Keratinocyte (primary cell): Measurements from ENCODE around the gene HEG1. TPM values are rescaled to one million over a fixed set of nuclear protein-coding genes. Genes with fewer than 3 reads are reported as not detected.

ENCODE experiments used
- DNase-seq: peaks from one replicate; pipeline ENCODE4 v3.0.0-alpha.2; 2011; ENCODE audit warnings: low read depth, missing footprints, low spot score
- FAIRE-seq: peaks from 2 replicates; lab custom pipeline; 2011; peaks lifted over from hg19 to GRCh38; lab: Jason Lieb, UNC
- H2AFZ ChIP-seq: 2 replicates; pipeline ENCODE4 v1.6.0; 2012; ENCODE audit warnings: low read length, control low read depth, inconsistent platforms; ENCODE audit not compliant: control insufficient read depth
- H3K27ac ChIP-seq: 2 replicates; pipeline ENCODE4 v1.5.1; 2011; ENCODE audit warnings: low read length; ENCODE audit not compliant: control insufficient read depth, insufficient read depth
- H3K27me3 ChIP-seq: 3 replicates; pipeline ENCODE4 v1.6.0; 2011; ENCODE audit warnings: low read length; ENCODE audit not compliant: control insufficient read depth, insufficient read depth; ENCODE audit errors: extremely low read depth
- H3K36me3 ChIP-seq, 2 experiments: 2 replicates in 1 of 2; 3 replicates in 1 of 2; pipeline ENCODE4 v1.5.1; 2011; ENCODE audit warnings: low read length in 2 of 2, mild to moderate bottlenecking in 1 of 2; ENCODE audit not compliant: control insufficient read depth in 2 of 2, insufficient read depth in 2 of 2; ENCODE audit errors: extremely low read depth in 1 of 2
- H3K4me1 ChIP-seq: 3 replicates; pipeline ENCODE4 v1.5.1; 2011; ENCODE audit warnings: low read length; ENCODE audit not compliant: control insufficient read depth, insufficient read depth; ENCODE audit errors: extremely low read depth
- H3K4me2 ChIP-seq: 3 replicates; pipeline ENCODE4 v1.6.0; 2011; ENCODE audit warnings: low read depth, low read length; ENCODE audit not compliant: control insufficient read depth, insufficient read depth; ENCODE audit errors: extremely low read depth
- H3K4me3 ChIP-seq, 3 experiments: fragments of 200-600 bp in 1 of 3; sonication (generic) in 1 of 3; 2 replicates in 2 of 3; 3 replicates in 1 of 3; pipeline ENCODE4 v1.5.1; 2011 to 2016; ENCODE audit warnings: low read length in 3 of 3, mild to moderate bottlenecking in 3 of 3, control low read depth in 2 of 3, inconsistent platforms in 1 of 3, low read depth in 1 of 3, mixed read lengths in 1 of 3, mixed run types in 1 of 3, moderate library complexity in 1 of 3; ENCODE audit not compliant: control insufficient read depth in 2 of 3, insufficient read depth in 2 of 3; ENCODE audit errors: extremely low read depth in 1 of 3
- H3K79me2 ChIP-seq: 2 replicates; pipeline ENCODE4 v1.6.0; 2012; ENCODE audit warnings: low read length; ENCODE audit not compliant: control insufficient read depth, insufficient read depth
- H3K9ac ChIP-seq: 3 replicates; pipeline ENCODE4 v1.6.0; 2011; ENCODE audit warnings: low read length; ENCODE audit not compliant: control insufficient read depth, insufficient read depth; ENCODE audit errors: extremely low read depth
- H3K9me1 ChIP-seq: 3 replicates; pipeline ENCODE4 v1.6.0; 2011; ENCODE audit warnings: low read length; ENCODE audit not compliant: control insufficient read depth, insufficient read depth; ENCODE audit errors: extremely low read depth
- H3K9me3 ChIP-seq: 2 replicates; pipeline ENCODE4 v1.5.1; 2012; ENCODE audit warnings: low read depth, low read length; ENCODE audit not compliant: control insufficient read depth
- H4K20me1 ChIP-seq: 3 replicates; pipeline ENCODE4 v1.6.0; 2011; ENCODE audit warnings: low read length; ENCODE audit not compliant: control insufficient read depth, insufficient read depth; ENCODE audit errors: extremely low read depth
- EZH2 ChIP-seq: IDR thresholded peaks from one replicate; pipeline ENCODE4 v1.6.1; 2012; ENCODE audit warnings: inconsistent platforms, mild to moderate bottlenecking, low read length, moderate library complexity
- dilution Hi-C: fragments of 300-500 bp; cut with MboI; formaldehyde crosslinking; loops from one replicate; pipeline ENCODE4 v1.7.0; 2020; ENCODE audit warnings: low sequenced_read_pairs; ENCODE audit not compliant: extremely low pct_ligation_motif_present
- polyA plus RNA-seq, 5 experiments: library from polyadenylated mRNA; depleted of rRNA in 3 of 5; stranded (reverse) in 3 of 5; stranded (forward) in 1 of 5; unstranded in 1 of 5; fragments of >200 nt; gene quantifications; 1 replicate in 1 of 5; 2 replicates in 3 of 5; 3 replicates in 1 of 5; pipeline versions ENCODE4 v1.2.1 to v1.2.3, GENCODE V29; 2011 to 2012; ENCODE audit warnings: missing spikeins in 2 of 5, low read depth in 1 of 5, low replicate concordance in 1 of 5
- TF ChIP-seq, protein P1 (sequence below), 3 experiments: IDR thresholded peaks in 1 of 3; conservative IDR thresholded peaks in 1 of 3; optimal IDR thresholded peaks in 1 of 3; 2 replicates in 2 of 3; 3 replicates in 1 of 3; pipeline versions ENCODE3 to v1.5.1; 2011; ENCODE audit warnings: low read length in 3 of 3, mild to moderate bottlenecking in 3 of 3, moderate library complexity in 2 of 3, control low read depth in 1 of 3, inconsistent platforms in 1 of 3; ENCODE audit not compliant: insufficient read depth in 2 of 3; ENCODE audit errors: extremely low read depth in 1 of 3

Gene HEG1
- polyA plus RNA-seq, 1 donor (not counting 4 experiments of a cell fraction or from before 2014, with no cell fraction given) = 12.7 TPM

DNA sequence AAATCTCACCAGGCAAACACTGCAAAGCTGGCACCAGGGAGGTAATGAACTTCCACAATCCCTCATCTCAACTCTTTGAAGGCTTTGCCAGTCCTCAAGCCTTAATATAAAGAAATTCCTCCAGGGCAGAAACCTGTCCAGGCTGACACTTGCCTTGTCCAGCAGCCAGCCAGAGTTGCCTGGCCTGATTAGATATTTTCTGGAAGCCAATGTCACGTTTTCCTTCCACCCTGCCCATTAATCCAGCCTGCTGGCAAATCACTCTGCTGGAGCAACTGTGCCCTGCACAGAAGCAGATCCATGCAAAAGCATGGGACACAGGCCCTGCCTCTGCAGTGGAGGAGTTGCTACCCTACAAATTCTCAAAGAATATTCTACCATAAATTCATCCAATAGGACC lies 56.5 kb downstream of the HEG1 start:
- no peak for TF ChIP-seq EZH2
- TF ChIP-seq, protein P1, sequence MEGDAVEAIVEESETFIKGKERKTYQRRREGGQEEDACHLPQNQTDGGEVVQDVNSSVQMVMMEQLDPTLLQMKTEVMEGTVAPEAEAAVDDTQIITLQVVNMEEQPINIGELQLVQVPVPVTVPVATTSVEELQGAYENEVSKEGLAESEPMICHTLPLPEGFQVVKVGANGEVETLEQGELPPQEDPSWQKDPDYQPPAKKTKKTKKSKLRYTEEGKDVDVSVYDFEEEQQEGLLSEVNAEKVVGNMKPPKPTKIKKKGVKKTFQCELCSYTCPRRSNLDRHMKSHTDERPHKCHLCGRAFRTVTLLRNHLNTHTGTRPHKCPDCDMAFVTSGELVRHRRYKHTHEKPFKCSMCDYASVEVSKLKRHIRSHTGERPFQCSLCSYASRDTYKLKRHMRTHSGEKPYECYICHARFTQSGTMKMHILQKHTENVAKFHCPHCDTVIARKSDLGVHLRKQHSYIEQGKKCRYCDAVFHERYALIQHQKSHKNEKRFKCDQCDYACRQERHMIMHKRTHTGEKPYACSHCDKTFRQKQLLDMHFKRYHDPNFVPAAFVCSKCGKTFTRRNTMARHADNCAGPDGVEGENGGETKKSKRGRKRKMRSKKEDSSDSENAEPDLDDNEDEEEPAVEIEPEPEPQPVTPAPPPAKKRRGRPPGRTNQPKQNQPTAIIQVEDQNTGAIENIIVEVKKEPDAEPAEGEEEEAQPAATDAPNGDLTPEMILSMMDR (optimal IDR thresholded peaks at IDR 0.05 in 1 of 3, IDR thresholded peaks at IDR 0.05 in 1 of 3, conservative IDR thresholded peaks at IDR 0.05 in 1 of 3; ENCODE audit: extremely low read depth in 1 of 3, insufficient read depth in 2 of 3, low read length in 3 of 3) = no peak
- DNase-seq (no peak), FAIRE-seq (no peak)
- Histone ChIP-seq H3K4me2 (no peak overlapping the region), H3K27me3 (no peaks in the 10 kb centered on the region), H3K9me3 (no peaks in the 10 kb centered on the region), H3K4me1 (no peaks in the 10 kb centered on the region), H3K79me2 (no peaks in the 10 kb centered on the region), H4K20me1 (no peaks in the 10 kb centered on the region), H3K27ac (no peak overlapping the region), H3K9ac (no peak overlapping the region), H3K36me3 (peaks cover 21 to 31% of the 10 kb centered on the region in 2 experiments), H3K4me3 (no peak overlapping the region), H2AFZ (no peak overlapping the region), H3K9me1 (no peaks in the 10 kb centered on the region)
- dilution Hi-C loops = no loop called here

DNA sequence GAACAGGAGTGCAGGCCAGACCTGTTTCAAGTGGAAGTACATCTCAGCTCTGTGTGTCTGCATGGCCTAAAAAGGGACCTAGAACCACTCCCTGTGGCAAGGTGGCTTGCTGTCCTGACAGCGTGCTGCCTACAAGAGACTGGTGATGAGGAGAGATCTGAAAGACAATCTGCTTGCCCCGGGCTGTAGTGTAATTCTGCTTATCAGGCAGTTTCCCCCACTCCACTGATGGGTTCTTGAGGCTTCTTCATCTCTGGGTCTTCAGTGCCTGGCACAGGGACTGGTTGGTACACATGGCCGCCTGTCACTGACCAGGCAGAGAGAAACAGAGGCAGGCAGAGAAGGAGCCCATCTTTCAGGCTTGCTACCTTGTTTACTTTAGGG lies 57.6 kb downstream of the HEG1 start:
- dilution Hi-C loops = no loop called here
- no peaks in the 10 kb centered on the region for H4K20me1 ChIP-seq
- FAIRE-seq = no peak
- H3K4me3 ChIP-seq = no peak overlapping the region
- H3K79me2 ChIP-seq = no peaks in the 10 kb centered on the region
- H3K4me2 ChIP-seq = no peak overlapping the region
- no peak overlapping the region for H3K27ac ChIP-seq
- H3K4me1 ChIP-seq = no peaks in the 10 kb centered on the region
- no peak for DNase-seq
- no peaks in the 10 kb centered on the region for H3K27me3 ChIP-seq
- TF ChIP-seq, protein P1 (optimal IDR thresholded peaks at IDR 0.05 in 1 of 3, IDR thresholded peaks at IDR 0.05 in 1 of 3, conservative IDR thresholded peaks at IDR 0.05 in 1 of 3; ENCODE audit: extremely low read depth in 1 of 3, insufficient read depth in 2 of 3, low read length in 3 of 3) = no peak
- TF ChIP-seq EZH2 = no peak
- peaks cover 20 to 24% of the 10 kb centered on the region in 2 experiments for H3K36me3 ChIP-seq
- H2AFZ ChIP-seq = no peak overlapping the region
- no peaks in the 10 kb centered on the region for H3K9me1 ChIP-seq
- H3K9ac ChIP-seq = no peak overlapping the region
- no peaks in the 10 kb centered on the region for H3K9me3 ChIP-seq
